Muscle of leg (tissue), 11 donors: ENCODE measurements around the gene PARP15. TPM values are rescaled to one million over a fixed set of nuclear protein-coding genes. Genes with fewer than 3 reads are reported as not detected.

Experiments used
- DNase-seq: peaks from one replicate; pipeline ENCODE4 v3.0.0; 2013
- H3K27ac ChIP-seq: one replicate; pipeline ENCODE4 v1.5.1; 2013; ENCODE audit warnings: mild to moderate bottlenecking, low read length, control low read depth
- H3K27me3 ChIP-seq: one replicate; pipeline ENCODE4 v1.6.1; 2013; ENCODE audit warnings: low read length; ENCODE audit not compliant: control insufficient read depth, insufficient read depth
- H3K36me3 ChIP-seq: one replicate; pipeline ENCODE4 v1.6.1; 2013; ENCODE audit warnings: low read length; ENCODE audit not compliant: control insufficient read depth, insufficient read depth
- H3K4me1 ChIP-seq: one replicate; pipeline ENCODE4 v1.6.1; 2013; ENCODE audit warnings: low read length; ENCODE audit not compliant: control insufficient read depth, insufficient read depth
- H3K4me3 ChIP-seq: one replicate; pipeline ENCODE4 v1.5.1; 2013; ENCODE audit warnings: low read length, control low read depth
- H3K9me3 ChIP-seq: replicated peaks from 2 replicates; pipeline ENCODE4 v1.6.1; 2013; ENCODE audit warnings: low read depth, low read length; ENCODE audit not compliant: control insufficient read depth
- WGBS: methylation state at CpG from one replicate; pipeline ENCODE4 v1.1.5; 2013; ENCODE audit warnings: missing lambda C conversion rate; ENCODE audit not compliant: insufficient coverage; 5-methylcytosine and 5-hydroxymethylcytosine counted together
- polyA plus RNA-seq, 8 donors: library from polyadenylated mRNA; unstranded; fragments of 120-200 nt; gene quantifications; one replicate each; pipeline versions ENCODE4 v1.2.1 to v1.2.3, GENCODE V29; 2013; ENCODE audit warnings: inconsistent platforms in 1 of 8, low replicate concordance in 1 of 8; ENCODE audit not compliant: insufficient read length in 8 of 8, insufficient read depth in 1 of 8
- total RNA-seq: library from RNA; stranded (reverse); fragments of 120-200 nt; gene quantifications from one replicate; pipeline ENCODE4 v1.2.4, GENCODE V29; 2013

The PARP15 gene
- total and polyA plus RNA-seq, 9 donors = 1.1 to 4.2 (median 2.3) TPM

DNA sequence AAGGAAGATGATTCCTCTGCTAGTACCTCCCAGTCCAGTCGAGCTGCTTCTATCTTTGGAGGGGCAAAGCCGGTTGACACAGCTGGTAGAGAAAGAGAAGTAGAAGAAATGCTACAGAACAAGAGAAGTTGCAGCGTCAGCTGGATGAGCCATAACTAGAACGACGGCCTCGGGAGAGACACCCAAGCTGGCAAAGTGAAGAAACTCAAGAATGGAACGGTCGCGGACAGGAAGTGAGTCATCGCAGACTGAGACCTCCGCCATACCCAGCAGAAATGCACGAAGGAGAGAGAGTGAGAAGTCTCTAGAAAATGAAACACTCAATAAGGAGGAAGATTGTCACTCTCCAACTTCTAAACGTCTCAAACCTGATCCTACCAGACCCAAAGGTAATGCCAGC is 84.2 kb downstream of the PARP15 start:
- DNase-seq = peak; percentile 9
- no peaks in the 10 kb centered on the region for H3K36me3 ChIP-seq
- 86% methylated on average over 6 of the region's 13 CpGs for WGBS
- H3K4me3 ChIP-seq = no peak overlapping the region
- H3K27me3 ChIP-seq = peaks cover 4% of the 10 kb centered on the region
- no peaks in the 10 kb centered on the region for H3K9me3 ChIP-seq
- H3K4me1 ChIP-seq = no peaks in the 10 kb centered on the region
- no peak overlapping the region for H3K27ac ChIP-seq

DNA sequence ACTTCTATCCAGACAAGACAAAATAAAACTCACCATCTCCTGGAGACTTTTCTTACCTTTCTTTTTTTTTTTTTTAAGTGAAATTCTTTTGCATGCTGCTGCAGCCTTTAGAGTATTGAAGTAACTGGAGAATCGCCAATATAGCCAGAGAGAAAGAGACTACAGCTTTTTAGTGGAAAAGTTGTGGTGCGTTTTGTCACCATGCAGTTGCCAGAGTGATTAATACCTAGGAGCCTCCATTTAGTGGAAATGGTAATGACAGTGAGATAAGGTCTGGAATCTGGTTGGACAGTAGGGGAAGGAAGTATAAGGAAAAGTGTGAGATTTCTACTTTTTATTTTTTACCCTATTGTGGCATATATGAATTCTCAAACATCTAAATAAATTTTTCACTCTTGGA is 85.1 kb downstream of the PARP15 start:
- no peaks in the 10 kb centered on the region for H3K36me3 ChIP-seq
- peaks cover 4% of the 10 kb centered on the region for H3K27me3 ChIP-seq
- no peaks in the 10 kb centered on the region for H3K9me3 ChIP-seq
- WGBS = 49% methylated on average over 2 of the region's 2 CpGs
- H3K4me1 ChIP-seq = no peaks in the 10 kb centered on the region
- H3K4me3 ChIP-seq = no peak overlapping the region
- DNase-seq = no peak
- no peak overlapping the region for H3K27ac ChIP-seq

DNA sequence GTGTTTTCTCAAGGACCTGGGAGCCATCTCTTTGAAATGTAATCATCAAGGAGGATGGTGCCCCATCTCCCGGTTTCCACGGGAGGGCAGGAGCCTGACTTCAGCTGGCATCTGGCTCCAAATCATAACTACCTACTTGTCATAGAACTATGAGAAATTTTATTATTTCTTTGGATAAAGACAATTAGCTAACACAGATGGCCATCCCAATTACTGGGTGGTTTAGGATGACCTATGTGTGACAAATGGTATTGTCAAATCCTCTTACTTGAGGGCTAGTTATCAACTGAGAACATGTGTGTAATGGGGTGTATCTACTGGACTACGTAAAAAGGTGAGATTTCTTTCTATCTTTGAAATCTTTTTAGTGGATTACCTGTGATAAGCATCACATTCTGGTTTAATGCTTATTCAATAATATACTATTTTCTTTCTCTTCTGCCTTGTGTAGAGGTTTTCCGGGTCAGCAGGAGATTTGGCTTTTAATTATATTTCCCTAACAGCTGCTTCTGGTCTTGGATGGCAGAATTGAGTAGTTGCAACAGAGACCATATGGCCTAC is 87.9 kb downstream of the PARP15 start:
- Histone ChIP-seq H3K4me1 (no peaks in the 10 kb centered on the region), H3K4me3 (no peak overlapping the region), H3K27ac (no peak overlapping the region), H3K27me3 (peaks cover 4% of the 10 kb centered on the region), H3K9me3 (no peaks in the 10 kb centered on the region), H3K36me3 (no peaks in the 10 kb centered on the region)
- DNase-seq = no peak
- no CpG with 5 or more reads among the region's 4 CpGs for WGBS

DNA sequence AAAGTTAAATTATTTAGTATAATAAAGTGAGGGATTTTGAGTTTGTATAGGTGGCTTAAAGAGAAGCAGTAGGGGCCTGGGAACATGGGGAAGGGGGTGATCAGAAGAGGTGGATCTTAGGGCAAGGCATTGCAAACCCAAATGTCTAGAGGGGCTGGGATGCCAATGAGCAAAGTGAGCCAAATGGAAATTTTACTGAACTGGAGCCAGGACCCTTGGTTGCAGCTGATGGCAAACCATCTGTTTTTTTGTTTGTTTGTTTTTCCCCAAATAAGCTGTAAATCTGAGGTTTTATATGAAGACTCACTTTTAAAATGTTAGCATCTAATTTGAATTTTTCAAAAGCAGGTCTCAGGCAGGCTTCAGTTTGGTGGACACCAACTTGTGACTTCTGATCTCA is 88.4 kb downstream of the PARP15 start:
- Histone ChIP-seq H3K4me1 (no peaks in the 10 kb centered on the region), H3K36me3 (no peaks in the 10 kb centered on the region), H3K4me3 (no peak overlapping the region), H3K27ac (no peak overlapping the region), H3K9me3 (no peaks in the 10 kb centered on the region), H3K27me3 (peaks cover 2% of the 10 kb centered on the region)
- DNase-seq = no peak

DNA sequence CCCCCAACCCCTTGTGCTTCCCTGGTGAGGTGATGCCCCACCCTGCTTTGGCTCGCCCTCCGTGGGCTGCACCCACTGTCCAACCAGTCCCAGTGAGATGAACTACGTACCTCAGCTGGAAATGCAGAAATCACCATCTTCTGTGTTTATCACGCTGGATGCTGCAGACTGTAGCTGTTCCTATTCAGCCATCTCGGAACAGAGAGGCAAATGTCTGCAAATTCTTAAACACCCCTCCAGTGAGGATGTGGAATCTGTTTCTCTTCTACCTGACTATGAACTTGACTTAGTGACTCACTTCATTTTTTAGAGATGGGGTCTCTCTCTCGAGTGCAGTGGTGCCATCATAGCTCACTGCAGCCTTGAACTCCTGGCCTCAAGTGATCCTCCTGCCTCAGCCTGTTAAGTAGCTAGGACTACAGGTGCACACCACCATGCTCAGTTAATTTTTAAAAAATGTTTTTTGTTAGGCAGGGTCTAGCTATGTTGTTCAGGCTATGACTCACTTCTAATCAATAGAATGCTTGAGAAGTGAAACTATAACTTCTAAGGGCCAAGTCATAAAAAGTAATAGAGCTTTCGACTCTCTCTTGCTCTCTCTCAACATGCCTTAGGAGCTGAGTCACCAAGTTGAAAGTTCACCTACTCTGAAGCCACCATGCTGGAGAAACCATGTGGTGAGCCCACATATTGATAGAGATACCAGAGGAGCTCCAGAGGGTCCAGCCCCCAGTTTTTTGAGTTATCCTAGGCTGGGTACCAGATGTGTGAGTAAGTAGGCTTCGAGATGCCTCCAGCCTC is 91.7 kb downstream of the PARP15 start:
- Histone ChIP-seq H3K4me1 (no peaks in the 10 kb centered on the region), H3K4me3 (no peak overlapping the region), H3K9me3 (no peaks in the 10 kb centered on the region), H3K27ac (no peak overlapping the region), H3K36me3 (no peaks in the 10 kb centered on the region), H3K27me3 (no peaks in the 10 kb centered on the region)
- no peak for DNase-seq
- WGBS = 75% methylated on average over 4 of the region's 8 CpGs

DNA sequence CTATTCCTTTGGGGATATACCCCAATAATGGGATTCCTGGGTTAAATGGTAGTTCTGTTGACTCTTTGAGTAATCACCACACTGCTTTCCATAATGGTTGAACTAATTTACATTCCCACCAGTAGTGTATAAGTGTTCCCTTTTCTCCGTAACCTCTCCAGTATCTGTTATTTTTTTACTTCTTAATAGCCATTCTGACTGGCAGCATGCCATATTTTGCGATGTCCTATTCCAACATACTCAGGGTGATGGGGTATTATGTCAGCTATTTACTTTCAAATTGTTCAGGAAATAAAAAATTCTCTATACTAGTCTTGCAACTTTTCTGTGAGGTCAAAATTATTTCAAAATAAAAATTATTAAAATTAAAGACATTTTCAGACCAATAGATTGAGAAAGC is 94.1 kb downstream of the PARP15 start:
- no CpG with 5 or more reads among the region's 2 CpGs for WGBS
- H3K4me1 ChIP-seq = no peaks in the 10 kb centered on the region
- no peak overlapping the region for H3K27ac ChIP-seq
- no peaks in the 10 kb centered on the region for H3K27me3 ChIP-seq
- H3K9me3 ChIP-seq = no peaks in the 10 kb centered on the region
- H3K36me3 ChIP-seq = no peaks in the 10 kb centered on the region
- DNase-seq = no peak
- no peak overlapping the region for H3K4me3 ChIP-seq

DNA sequence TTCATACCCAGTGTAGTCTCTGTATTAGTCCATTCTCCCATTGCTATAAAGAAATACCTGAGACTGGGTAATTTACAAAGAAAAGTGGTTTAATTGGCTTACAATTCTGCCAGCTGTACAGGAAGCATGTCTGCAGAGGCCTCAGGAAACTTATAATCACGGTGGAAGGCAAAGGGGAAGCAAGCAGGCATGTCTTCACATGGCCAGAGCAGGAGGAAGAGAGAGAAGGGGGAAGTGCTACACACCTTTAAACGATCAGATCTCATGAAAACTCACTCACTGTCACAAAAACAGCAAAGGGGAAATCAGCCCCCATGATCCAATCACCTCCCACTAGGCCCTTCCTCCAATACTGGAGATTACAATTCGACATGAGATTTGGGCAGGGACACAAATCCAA is 96.9 kb downstream of the PARP15 start:
- H3K9me3 ChIP-seq = no peaks in the 10 kb centered on the region
- H3K4me1 ChIP-seq = peaks cover 3% of the 10 kb centered on the region
- H3K4me3 ChIP-seq = no peak overlapping the region
- no peaks in the 10 kb centered on the region for H3K27me3 ChIP-seq
- H3K36me3 ChIP-seq = no peaks in the 10 kb centered on the region
- H3K27ac ChIP-seq = no peak overlapping the region
- no peak for DNase-seq
- WGBS = no CpG with 5 or more reads among the region's 3 CpGs

DNA sequence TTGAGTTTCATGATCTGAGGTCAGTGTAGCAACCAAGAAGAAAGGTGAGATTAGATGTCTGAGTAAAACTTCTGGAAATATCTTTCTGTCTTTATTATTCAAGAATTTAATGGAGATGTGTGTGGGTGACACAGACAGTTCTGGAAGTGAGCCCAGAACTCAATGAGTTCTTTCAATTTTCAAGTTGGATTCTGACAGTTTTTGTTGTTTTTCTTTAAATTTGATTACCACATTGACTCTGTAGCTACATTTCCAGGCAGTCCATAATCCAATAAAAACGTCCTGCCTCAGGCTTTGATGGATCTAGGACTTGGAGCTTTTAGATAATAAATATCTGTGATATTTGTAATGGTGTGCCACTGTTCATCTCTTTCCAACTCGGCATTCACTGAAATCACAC is 99.3 kb downstream of the PARP15 start:
- H3K27me3 ChIP-seq = no peaks in the 10 kb centered on the region

DNA sequence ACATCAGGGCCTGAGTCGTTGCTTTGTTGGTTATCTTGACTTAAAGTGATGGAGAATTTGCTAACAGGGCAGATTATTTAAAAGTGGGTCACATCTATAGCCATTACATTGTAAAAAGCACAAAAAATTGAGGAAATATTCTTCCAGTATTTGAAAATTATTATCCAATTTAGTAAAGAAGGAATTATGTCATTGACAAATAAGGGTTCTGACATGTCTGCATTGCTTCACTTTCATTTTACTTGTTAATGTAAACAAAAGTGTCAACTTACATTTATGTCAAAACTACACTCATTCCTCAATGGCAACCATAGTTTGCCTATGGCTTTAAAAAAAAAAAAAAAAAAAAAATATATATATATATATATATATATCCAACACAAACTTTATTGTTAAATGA is 99.8 kb downstream of the PARP15 start:
- H3K4me3 ChIP-seq = no peak overlapping the region
- WGBS = no CpG with 5 or more reads among the region's 1 CpG
- no peaks in the 10 kb centered on the region for H3K27me3 ChIP-seq
- DNase-seq = no peak
- no peaks in the 10 kb centered on the region for H3K36me3 ChIP-seq
- no peaks in the 10 kb centered on the region for H3K9me3 ChIP-seq
- H3K4me1 ChIP-seq = peaks cover 25% of the 10 kb centered on the region
- H3K27ac ChIP-seq = no peak overlapping the region

More for the DNA sequence above, 99.3 kb downstream of the PARP15 start:
- Histone ChIP-seq H3K4me1 (peaks cover 20% of the 10 kb centered on the region), H3K36me3 (no peaks in the 10 kb centered on the region), H3K4me3 (no peak overlapping the region), H3K27ac (no peak overlapping the region), H3K9me3 (no peaks in the 10 kb centered on the region)
- no CpG with 5 or more reads among the region's 2 CpGs for WGBS
- DNase-seq = no peak

DNA sequence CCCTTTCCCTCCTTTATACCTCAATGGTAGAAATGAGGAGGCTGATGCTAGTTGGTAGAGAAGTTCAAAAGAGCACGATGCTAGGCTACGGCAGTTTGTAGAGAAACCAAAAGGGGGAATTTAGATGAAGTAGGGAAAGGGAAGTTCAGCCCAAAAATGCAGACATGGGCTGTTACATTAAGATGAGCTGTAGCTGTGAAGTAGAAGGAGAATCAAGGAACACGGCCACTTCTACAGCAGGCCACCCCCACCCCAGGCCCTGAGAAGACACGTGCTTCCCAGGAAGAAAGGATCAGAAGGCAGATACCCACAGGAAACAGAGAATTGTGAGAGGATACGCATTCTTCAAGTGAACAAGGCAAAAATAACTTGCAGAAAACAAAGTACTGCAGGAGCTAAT is 101.1 kb downstream of the PARP15 start:
- peaks cover 25% of the 10 kb centered on the region for H3K4me1 ChIP-seq
- no peak overlapping the region for H3K4me3 ChIP-seq
- H3K27ac ChIP-seq = peak overlapping the region; percentile 4
- H3K9me3 ChIP-seq = no peaks in the 10 kb centered on the region
- H3K27me3 ChIP-seq = no peaks in the 10 kb centered on the region
- H3K36me3 ChIP-seq = no peaks in the 10 kb centered on the region
- 81% methylated on average over 3 of the region's 5 CpGs for WGBS
- peak; percentile 56 for DNase-seq
